Measurements from ENCODE around the gene PDE2A.

The PDE2A gene

GRCh38 chr11:72529068-72529467 lies 145.2 kb downstream of the PDE2A start:
- DNase-seq (ENCODE audit: low read depth): no peak
- H3K4me3 ChIP-seq (ENCODE audit: low read depth, low read length): no peak overlapping the region
- TF ChIP-seq POLR2A (IDR thresholded peaks at IDR 0.05; ENCODE audit: extremely low read depth, insufficient read length): no peak
- TF ChIP-seq MYC (IDR thresholded peaks at IDR 0.05; ENCODE audit: low read depth, low read length): no peak
- TF ChIP-seq CTCF (IDR thresholded peaks at IDR 0.05; ENCODE audit: low read depth, low read length): no peak
- TF ChIP-seq MAX (IDR thresholded peaks at IDR 0.05; ENCODE audit: low read depth, low read length): no peak

GRCh38 chr11:72528121-72528520 lies 146.1 kb downstream of the PDE2A start:
- no peak overlapping the region for H3K4me3 ChIP-seq (ENCODE audit: low read depth, low read length)
- no peak for TF ChIP-seq MYC (IDR thresholded peaks at IDR 0.05; ENCODE audit: low read depth, low read length)
- no peak for TF ChIP-seq CTCF (IDR thresholded peaks at IDR 0.05; ENCODE audit: low read depth, low read length)
- TF ChIP-seq MAX (IDR thresholded peaks at IDR 0.05; ENCODE audit: low read depth, low read length): no peak
- no peak for TF ChIP-seq POLR2A (IDR thresholded peaks at IDR 0.05; ENCODE audit: extremely low read depth, insufficient read length)
- no peak for DNase-seq (ENCODE audit: low read depth)
